GM04503 (cell line): ENCODE measurements around the gene AKAP8L.
"Not testable (repeated sequence)": the region's sequence is repeated elsewhere in the genome, so short reads cannot be mapped to it uniquely, and the experiment has no call there.

ENCODE experiments used
- DNase-seq: peaks from one replicate; pipeline ENCODE4 v3.0.0-alpha.2; 2012; ENCODE audit warnings: low read depth

AKAP8L gene

GRCh38 chr19:15352535-15352934, 66.3 kb downstream of the AKAP8L start:
- DNase-seq: not testable (repeated sequence)

- DNase-seq: not testable (repeated sequence)
Observed at GRCh38 chr19:15341328-15341727, 77.5 kb downstream of the AKAP8L start.

GRCh38 chr19:15340086-15340485, 78.7 kb downstream of the AKAP8L start:
- DNase-seq: no peak

GRCh38 chr19:15337202-15337601, 81.6 kb downstream of the AKAP8L start:
- peak; percentile 58 for DNase-seq

GRCh38 chr19:15335992-15336391, 82.8 kb downstream of the AKAP8L start:
- DNase-seq: not testable (repeated sequence)

- no peak for DNase-seq
Observed at GRCh38 chr19:15332311-15332996, 86.3 kb downstream of the AKAP8L start, which contains the start of gene BRD4. BRD4 (minus strand) TSS chr19:15332539; CDS start chr19:15273099, 59,440 bp downstream.

GRCh38 chr19:15331419-15332310, 87.1 kb downstream of the AKAP8L start:
- no peak for DNase-seq

- no peak for DNase-seq
Observed at GRCh38 chr19:15330801-15331418, 87.9 kb downstream of the AKAP8L start.
